Activated CD4-positive, alpha-beta T cell treated with anti-CD3 and anti-CD28 coated beads, Interleukin-2, amount 50 U/mL, for 4 hours (primary cell): ENCODE measurements around the gene BCL11A.

ENCODE experiments used
- DNase-seq, 2 experiments: peaks; one replicate each; pipeline ENCODE4 v3.0.0-alpha.2; 2020

BCL11A gene

DNA sequence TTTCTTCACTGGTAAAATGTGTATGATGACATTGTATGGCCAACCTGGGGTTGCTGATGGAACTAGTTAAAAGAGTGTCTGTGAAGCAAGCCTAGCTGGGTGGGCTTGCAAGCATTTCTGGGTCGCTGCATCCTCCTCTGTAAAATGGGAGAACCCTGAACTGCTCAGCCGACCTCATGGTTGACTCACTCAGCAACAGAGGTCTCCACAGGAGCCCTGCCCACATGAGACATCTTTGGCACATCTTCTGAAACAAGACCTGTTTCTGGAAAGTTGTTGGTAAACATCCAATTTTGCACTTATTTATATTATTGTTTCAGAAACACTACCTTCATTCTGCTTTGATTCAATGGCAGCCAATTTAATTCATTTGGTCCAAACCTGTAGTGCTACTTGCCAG is 52.6 kb downstream of the BCL11A start:
- no peak for DNase-seq

DNA sequence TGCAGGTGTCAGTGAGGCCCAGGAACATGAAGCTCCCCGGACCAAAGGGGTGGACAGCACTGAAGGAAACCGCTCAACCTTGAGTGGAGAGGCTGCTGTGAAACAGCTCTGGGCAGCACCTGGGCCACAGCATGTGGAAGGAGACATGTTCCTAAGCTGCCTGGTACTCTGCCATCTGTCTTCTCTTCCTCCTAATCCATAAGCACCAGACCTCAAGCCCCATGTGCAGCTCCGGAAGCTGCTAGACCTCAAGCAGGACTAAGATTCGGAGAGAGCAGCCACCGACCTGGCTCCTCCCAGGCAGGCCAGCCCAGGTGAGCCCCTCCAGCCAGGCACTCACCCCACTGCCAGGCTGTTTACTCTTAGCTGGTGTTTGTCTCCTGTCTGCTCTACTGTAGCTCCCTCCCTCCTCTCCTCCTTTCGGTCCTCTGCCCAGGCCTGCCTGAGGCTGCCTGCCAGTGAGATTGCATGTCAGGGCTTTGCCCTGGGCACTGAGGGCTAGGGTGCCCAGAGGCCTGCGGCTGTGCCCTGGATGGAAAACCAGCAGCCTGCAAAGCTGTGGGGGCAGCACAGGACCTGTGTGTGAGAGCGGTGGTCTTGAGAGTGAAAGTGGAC is 53.7 kb downstream of the BCL11A start:
- DNase-seq, result no peak

DNA sequence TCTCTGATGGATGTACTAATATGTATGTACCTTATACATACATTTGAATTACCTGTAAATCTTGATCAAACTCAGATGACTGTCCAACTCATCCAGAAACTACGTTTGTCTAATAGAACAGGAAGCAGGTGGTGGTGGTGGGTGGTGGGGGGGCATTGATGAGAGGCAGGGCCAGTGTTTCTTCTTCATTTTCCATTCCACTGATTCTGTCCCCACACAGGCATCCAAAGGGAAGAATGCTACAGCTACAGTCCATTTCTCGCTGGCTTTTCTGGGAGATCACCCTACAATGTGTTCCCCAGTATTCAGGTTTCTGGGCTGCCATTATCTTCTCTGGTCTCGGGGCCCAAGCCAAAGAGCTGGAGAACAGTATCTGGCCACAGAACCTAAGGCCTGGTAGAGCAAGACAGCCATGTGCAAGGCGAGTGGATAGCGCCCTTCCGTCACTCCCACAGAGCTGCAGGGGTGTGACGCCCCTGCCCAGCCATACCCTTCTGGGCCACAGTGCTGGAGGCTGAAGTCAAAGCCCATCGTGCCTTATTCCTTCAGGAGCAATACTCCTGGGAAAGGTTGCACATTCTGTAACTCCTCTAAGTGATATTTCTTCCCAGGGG is 54.5 kb downstream of the BCL11A start:
- no peak for DNase-seq

DNA sequence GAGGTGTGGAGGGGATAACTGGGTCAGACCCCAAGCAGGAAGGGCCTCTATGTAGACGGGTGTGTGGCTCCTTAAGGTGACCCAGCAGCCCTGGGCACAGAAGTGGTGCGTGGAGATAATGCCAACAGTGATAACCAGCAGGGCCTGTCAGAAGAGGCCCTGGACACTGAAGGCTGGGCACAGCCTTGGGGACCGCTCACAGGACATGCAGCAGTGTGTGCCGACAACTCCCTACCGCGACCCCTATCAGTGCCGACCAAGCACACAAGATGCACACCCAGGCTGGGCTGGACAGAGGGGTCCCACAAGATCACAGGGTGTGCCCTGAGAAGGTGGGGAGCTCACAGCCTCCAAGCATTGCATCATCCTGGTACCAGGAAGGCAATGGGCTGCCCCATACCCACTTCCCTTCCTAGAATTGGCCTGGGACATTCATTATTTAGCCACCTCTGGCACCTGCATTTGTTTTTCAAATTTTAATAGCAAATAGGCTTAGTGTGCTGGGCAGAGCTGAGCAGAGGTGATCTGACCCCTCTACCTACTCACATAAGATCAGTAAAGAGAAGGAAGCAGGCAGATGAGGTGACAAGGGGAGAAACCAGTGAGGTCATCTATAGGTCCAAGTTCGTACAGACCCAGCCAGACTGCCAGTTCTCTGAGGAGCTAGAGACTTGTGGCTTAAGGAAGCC is 55.2 kb downstream of the BCL11A start:
- DNase-seq, result no peak

DNA sequence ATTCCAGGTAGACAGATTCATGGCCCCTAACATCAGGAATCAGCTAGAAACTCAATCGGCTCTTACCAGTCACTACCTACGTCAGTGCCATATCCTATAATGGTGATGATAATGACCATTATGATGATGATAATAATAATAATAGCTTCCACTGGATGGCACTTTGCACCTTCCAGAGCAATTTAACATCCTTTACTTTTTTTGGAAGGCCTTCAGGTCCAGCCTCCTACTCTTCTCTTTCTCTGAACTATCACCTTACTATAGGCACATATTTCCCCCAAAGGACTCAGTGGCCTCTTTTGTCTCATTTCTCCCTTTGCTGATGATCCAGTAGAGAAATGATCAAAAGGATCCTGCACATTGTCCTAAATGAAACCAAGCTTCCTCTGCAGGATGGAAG is 56.0 kb downstream of the BCL11A start:
- DNase-seq, result no peak

DNA sequence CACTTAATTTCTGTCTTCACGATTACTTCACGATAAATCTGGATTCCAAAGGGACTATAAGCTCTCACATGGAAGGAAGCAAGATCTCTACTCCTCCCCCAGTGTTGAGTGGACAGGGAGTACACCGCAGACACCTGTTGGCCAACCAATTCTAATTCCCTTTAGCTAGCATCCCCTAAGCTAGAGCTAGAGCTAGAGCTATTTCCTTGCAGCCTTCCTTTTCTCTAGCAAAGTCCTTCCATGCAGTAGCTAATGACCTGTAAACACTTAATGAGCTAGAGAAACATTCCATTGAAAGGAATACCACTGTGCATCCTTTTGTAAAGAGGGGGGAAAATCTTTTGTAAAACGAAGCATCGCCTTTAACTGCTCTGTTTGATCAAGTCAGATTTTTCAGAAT is 56.5 kb downstream of the BCL11A start:
- DNase-seq, result no peak

DNA sequence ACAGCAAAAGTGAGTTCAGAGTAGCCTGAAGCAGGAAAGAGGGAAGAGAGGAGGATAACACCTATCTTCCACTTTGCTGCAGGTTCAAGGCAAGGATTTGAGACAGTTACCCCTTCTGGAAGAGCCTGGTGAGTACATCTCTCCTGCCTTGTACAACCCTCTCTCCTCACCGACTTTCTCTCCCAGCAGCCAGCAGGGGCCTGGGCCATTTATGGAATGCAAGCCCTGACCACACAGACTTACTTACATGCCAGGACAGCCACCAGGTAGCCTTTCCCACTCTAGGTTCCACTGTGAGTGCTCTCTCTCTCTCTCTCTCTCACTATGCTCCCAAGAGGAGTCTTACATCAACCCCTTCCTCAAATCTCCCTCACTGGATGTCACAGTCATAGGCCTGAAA is 57.0 kb downstream of the BCL11A start:
- DNase-seq, result no peak

DNA sequence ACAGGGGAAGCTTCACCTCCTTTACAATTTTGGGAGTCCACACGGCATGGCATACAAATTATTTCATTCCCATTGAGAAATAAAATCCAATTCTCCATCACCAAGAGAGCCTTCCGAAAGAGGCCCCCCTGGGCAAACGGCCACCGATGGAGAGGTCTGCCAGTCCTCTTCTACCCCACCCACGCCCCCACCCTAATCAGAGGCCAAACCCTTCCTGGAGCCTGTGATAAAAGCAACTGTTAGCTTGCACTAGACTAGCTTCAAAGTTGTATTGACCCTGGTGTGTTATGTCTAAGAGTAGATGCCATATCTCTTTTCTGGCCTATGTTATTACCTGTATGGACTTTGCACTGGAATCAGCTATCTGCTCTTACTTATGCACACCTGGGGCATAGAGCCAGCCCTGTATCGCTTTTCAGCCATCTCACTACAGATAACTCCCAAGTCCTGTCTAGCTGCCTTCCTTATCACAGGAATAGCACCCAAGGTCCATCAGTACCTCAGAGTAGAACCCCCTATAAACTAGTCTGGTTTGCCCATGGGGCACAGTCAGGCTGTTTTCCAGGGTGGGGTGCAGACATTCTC is 58.3 kb downstream of the BCL11A start:
- no peak for DNase-seq

DNA sequence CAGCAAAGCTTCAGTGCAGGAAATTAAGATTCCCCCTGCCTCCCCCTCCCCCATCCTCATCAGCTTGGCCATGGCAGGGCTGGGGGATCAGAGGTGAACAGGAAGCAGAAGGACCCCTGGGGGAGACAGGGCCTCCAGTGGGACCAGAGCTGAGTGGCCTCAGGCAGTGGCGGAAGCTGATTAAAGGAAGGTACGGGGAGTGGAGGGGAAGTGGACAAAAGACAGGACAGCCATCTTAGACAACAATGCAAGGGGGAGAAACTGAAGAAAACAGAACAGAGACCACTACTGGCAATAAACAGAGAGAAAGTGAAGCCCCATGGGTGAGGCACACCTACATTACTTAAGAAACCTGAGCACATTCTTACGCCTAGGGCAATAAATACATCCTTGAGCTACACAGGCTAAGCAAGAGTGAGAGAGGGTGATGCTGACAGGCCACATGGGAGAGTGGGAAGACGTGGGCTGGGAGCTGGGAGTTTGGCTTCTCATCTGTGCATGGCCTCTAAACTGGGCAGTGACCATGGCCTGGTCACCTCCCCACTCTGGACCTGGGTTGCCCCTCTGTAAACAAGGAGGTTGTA is 59.6 kb downstream of the BCL11A start:
- DNase-seq, result no peak

DNA sequence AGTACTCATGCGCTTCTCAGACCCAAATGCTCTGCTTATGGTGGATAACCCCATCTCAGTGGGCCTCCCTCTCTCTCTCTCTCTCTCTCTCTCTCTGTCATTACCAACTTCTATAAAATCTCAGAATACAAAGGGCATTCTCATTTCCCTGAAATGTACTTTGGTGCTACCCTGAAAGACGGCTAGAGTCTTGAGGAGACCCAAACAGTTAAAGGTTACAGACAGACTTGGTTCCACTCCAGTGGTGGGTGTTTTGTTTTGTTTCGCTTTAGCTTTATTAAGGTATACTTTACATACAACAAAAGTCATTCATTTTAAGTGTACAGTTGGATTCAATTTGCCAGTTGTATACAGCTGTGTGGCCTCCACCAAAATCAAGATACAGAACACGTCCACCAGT is 60.9 kb downstream of the BCL11A start:
- no peak for DNase-seq

DNA sequence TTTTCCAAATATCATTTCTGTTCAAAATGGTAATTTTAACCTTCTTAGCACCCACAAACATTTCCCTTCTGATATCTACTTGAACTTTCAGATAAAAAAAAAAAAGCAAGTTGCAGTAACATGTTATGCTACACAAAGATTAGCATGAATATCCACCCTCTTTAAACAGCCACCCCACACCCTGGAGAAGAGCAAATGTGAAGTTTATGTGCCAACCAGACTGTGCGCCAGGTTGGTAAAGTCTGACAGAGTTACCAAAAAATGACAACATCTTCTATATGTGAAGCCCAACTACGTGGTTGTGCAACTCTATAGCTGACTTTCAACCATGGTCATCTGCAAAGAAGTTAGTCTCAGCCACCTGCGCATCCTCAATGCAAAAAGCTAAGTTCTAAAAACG is 62.6 kb downstream of the BCL11A start:
- no peak for DNase-seq

DNA sequence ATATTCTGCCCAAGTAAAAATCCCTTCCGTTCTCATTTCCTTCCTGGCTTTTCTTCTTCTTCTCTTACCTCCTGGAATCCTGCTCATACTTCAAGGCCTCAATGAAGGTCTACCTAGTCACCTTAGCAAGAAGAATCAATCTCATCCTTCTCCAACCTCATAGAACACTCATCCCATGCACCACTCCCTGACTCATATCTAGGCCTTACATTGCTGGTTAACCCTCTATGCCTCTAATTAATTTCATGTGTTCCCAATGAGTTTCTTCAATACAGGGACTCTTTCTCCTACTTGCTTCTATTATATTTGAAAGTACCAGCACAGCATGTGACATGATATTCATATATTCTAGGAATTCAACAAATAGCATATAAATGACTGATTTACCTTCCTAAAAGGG is 63.0 kb downstream of the BCL11A start:
- no peak for DNase-seq

DNA sequence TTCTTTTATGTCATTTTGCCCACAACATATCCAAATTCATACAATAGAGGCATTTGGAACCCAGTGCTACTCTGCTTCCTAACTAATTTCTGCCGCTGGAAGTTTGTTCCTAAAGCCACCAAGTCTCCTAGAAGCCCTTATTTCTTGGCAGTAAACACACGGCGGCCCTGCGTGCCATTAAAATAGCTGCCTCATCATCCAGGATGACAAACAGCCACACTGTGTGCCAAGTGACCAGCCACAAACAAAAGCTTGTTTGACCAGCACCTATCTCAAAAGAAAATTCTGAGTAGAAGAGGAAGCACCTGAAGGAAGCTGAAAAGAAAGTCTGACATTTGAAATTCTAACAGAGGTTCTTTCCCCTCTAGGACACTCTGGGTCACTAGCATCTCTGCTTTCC is 64.2 kb downstream of the BCL11A start:
- DNase-seq, result no peak

DNA sequence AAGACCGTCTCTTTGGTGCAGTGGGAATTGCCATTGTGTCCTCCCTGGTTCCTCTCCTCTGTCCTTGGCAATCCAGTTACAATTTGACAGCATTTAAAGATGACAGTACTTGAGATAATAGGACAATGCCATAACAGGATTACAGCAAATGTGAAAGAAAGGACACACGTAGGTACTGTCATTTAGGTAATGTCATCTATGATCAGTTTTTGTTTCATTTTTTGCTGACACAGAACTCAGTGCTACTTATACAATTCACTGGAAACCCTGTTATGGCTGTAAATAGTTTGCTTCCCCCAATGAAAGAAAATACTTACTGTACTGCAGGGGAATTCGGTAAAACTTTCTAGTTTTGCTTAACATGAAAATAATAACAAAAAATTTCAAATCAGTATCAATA is 65.2 kb downstream of the BCL11A start:
- no peak for DNase-seq

DNA sequence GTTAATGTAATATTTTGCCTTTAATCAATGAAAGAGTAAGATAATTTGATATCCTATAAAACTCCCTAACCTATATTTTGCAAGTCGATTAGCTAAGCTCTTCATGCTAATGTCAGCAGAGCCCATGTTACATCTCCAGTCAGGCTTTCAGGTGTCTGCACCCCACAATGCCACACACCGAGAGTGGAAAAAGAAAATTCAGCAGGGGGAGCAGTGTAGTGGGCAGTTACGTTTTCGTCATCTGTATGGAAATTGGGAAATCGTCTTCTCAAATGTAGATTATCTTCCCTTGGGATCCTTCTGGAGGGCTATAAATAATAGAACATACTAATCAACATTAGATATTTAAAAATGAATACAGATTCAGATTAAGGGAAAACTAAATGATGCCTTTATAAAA is 66.3 kb downstream of the BCL11A start:
- no peak for DNase-seq

DNA sequence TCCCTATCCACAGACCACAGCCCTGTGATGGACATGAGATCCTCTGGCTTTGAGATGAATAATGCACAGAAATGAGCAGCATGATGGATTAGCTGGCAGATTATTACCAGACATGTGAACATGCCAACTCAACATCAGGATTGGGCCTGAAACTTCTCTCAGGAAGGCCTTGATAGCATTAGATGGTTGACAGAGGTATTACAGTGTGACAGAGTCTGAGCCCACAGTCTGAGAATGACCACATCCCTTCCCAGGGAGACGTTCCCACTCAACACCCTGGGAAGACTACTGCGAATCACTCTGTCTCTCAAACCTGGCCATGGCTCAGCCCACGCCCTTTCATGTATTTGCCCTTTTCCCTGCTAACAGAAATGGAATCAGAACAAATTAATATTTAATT is 66.9 kb downstream of the BCL11A start:
- DNase-seq, result no peak

DNA sequence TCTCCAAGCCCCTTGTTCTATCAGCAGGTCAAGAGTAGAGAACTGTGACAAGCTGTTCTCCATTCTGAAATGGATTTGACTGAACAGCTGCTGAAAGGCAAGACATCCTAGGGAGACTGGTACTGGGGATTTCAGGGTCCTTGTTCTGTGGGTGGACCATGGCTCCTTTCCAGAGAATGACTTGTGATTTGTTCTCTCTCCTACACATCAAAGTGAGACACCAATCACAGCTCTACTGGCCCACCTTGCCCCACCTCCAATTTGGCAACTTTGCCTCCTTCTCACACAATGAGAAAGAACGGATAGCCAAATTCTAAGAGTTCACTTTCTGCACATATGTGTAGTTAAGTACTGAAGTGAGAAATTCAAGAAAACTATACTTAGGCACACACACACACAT is 67.4 kb downstream of the BCL11A start:
- DNase-seq, result no peak

DNA sequence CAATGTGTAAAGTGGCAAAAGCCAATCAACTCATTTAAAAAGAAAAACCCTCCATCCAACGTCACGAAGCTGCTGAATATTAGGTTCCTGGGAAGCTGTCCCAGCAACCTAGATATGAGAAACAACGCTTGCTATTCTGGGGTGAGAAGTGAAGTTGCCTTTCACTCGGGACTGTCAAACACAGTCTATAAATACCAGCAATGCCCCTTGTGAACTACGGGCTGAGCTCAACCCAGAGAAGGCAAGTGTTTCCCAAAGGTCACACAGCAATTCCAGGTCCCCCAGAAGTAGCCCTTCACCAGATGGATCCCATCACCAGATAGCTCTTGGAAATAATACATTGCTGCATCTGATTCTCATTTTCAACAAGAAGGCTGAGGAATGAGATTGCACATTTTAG is 67.9 kb downstream of the BCL11A start:
- no peak for DNase-seq

DNA sequence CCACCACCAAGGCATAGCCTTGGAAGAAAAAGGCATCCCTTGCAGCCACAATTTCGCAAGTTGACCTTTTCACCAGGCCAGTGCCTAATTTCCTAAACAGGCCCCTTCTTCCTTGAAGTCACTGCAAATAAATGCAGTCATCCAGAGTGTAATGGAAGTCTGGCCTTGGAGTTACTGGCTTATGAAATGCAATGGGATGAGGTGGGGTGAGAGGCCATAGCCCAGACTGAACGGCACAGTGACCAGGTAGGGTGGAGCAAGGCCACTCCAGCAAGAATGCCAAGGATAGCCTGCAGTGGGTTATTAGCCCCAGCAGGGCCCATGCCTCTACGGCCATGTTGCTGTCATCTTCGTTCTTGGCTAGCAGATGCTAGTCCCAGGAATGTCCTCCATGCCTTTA is 68.4 kb downstream of the BCL11A start:
- no peak for DNase-seq

DNA sequence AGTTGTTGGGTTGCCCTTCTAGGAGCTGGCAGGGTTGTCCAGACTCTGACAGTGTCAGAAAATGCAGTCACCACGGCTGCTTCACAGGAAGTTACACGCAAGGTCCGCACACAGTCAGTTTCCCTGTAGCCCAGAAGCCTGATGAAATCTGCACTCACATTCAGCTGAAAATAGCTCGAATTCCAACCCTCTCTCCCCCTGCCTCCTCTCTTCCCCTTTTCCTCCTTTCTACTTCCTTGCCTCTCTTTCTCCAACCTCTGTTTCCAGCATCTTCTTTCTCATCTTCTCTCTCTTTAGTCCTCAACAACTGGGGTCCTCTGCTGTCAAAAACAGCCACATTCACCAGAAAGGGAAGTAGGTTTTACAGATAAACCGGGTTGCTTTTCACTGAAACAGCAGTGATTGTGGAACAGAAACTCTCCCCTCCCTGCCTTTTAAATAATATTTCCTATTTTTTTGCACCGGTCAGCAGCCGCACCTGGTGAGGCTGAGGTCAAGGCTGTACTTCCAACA is 69.3 kb downstream of the BCL11A start:
- DNase-seq, result no peak

DNA sequence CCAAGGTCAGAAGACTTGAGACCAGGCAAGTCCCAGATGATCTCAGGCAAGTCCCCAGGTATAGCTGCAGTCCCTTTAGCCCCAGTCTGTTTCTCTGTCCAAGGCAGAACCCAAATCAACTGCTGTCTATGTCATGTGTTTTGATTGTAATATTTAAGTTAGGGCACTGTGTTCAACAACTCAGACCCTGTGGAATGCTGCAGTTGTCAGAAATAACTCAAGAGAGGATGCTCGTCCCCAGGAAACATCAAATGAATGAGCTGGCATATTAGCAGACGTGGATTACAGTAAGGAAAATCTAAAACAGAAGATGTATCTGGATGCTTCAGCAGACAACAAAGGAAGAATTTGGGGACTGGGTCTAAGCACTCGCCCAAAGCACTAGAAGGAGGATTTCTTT is 70.1 kb downstream of the BCL11A start:
- DNase-seq, result no peak

DNA sequence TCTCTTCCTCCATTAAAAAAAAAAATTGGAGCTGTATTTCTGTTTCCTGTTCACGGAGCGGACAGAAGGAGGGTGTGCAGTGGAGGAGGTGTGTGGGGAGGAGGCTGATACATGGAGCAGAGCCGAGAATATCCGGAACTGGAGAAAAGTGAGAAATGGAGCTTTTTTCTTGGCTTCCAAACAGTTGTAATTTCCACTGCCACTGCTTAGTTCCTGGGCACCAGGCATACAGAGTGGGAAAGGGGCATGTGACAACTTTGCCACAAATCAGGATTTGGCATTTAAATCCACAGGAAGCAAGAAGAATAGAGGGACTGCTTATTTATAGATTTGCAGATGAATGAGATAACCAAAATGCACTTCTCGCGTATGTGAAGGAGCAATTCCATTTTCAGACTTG is 71.2 kb downstream of the BCL11A start:
- DNase-seq, result no peak

DNA sequence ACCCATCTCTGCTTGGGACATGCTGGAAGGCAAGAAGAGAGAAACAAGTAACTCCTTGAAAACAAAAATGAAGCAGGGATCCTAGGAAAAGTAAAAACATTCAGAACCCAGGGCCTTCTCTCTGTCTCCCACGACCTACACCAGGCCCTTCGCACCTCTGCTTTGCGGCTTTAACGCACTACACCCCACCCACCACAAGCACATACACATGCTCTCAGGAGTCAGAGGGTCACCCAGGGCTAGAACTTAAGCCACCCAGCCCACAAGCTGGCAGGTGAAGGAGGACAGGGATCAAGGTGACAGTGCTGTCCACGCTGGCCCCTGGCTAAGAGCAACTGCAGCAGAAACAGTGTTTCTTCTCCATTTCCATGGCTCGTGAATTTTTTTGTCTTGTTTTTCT is 72.2 kb downstream of the BCL11A start:
- DNase-seq, result no peak
